ENCODE results near the gene JUN.

DNA sequence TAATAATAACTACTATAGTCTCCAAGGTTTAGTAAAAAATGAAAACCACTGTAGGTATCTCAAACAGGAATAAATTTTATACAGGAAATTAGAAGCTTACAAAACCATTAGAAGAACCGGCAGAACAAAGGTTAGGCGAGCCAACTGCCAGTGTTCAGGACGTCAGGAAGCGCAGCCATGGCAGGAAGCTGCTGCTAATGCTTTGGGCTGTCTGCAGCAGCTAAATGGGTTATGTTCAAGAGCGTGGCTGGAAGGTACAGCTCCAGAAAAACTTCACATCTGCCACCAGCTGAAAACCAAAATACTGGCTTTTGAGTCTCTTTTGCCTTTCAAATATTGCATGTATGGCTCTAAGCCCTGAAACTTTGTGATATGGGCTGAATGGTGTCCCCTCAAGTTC is 48.3 kb downstream of the JUN start:
- TF ChIP-seq EP300 (IDR thresholded peaks at IDR 0.05): no peak
- no peak for TF ChIP-seq POLR2A (IDR thresholded peaks at IDR 0.05; ENCODE audit: low read depth)

All from esophagus muscularis mucosa (tissue), 2 donors.